IMR-90 (cell line): Measurements from ENCODE around the gene RGR. TPM values are rescaled to one million over a fixed set of nuclear protein-coding genes. Genes with fewer than 3 reads are reported as not detected.

Source experiments
- ATAC-seq: fragments of 200-7000 bp; cut with Tn5 transposase; 2 replicates; pipeline ENCODE4 v1.9.1; 2020; ENCODE audit warnings: low read depth, mild to moderate bottlenecking, moderate library complexity
- BruUV-seq: library from RNA; stranded (reverse); fragments of 400-500 nt; replicated peaks from 2 replicates; lab custom pipeline; 2021; lab: Mats Ljungman, UMichigan
- CTCF ChIA-PET: fragments of 300-600 bp; formaldehyde crosslinking; extraction: SDS; loops from one replicate; lab custom pipeline; 2021; ENCODE audit warnings: antibody characterized with exemption; lab: Yijun Ruan, JAX
- POLR2A ChIA-PET: fragments of 300-600 bp; sonication (Branson Sonifier 250); formaldehyde crosslinking; loops from one replicate; lab custom pipeline; 2022; ENCODE audit warnings: antibody characterized with exemption; ENCODE audit not compliant: unreplicated experiment; lab: Charles Lee
- DNase-seq: peaks from one replicate; pipeline ENCODE4 v3.0.0; 2013
- H2AFZ ChIP-seq: replicated peaks from 2 replicates; pipeline ENCODE3; 2013; ENCODE audit warnings: low read length, mild to moderate bottlenecking; ENCODE audit not compliant: poor library complexity
- H2AK5ac ChIP-seq: 2 replicates; pipeline ENCODE4 v1.6.1; 2013; ENCODE audit warnings: low read depth, low read length, inconsistent platforms
- H2AK9ac ChIP-seq: replicated peaks from 2 replicates; pipeline ENCODE3; 2013; ENCODE audit warnings: mild to moderate bottlenecking, low read depth, low read length, moderate library complexity; ENCODE audit not compliant: poor library complexity
- H2BK120ac ChIP-seq: 2 replicates; pipeline ENCODE4 v1.6.1; 2013; ENCODE audit warnings: low read depth, low read length, inconsistent platforms
- H2BK15ac ChIP-seq: 3 replicates; pipeline ENCODE4 v1.6.1; 2013; ENCODE audit warnings: low read depth, low read length, inconsistent platforms
- H2BK20ac ChIP-seq: 2 replicates; pipeline ENCODE4 v1.6.1; 2013; ENCODE audit warnings: low read depth, mild to moderate bottlenecking, inconsistent platforms, low read length, moderate library complexity
- H2BK5ac ChIP-seq: 2 replicates; pipeline ENCODE4 v1.6.1; 2013; ENCODE audit warnings: mild to moderate bottlenecking, low read depth, low read length, inconsistent platforms; ENCODE audit not compliant: poor library complexity, severe bottlenecking
- H3K14ac ChIP-seq: replicated peaks from 2 replicates; pipeline ENCODE4 v1.6.1; 2013; ENCODE audit warnings: low read depth, low read length, inconsistent platforms
- H3K18ac ChIP-seq: 2 replicates; pipeline ENCODE4 v1.6.1; 2013; ENCODE audit warnings: low read depth, low read length, control low read depth
- H3K23ac ChIP-seq: 2 replicates; pipeline ENCODE4 v1.6.1; 2013; ENCODE audit warnings: low read depth, low read length, inconsistent platforms
- H3K27ac ChIP-seq: 2 replicates; pipeline ENCODE4 v1.5.1; 2013; ENCODE audit warnings: mild to moderate bottlenecking, control low read depth, low read length; ENCODE audit not compliant: insufficient read depth
- H3K27me3 ChIP-seq: 2 replicates; pipeline ENCODE4 v1.6.1; 2013; ENCODE audit warnings: low read length; ENCODE audit not compliant: control insufficient read depth, insufficient read depth
- H3K36me3 ChIP-seq: 2 replicates; pipeline ENCODE4 v1.6.1; 2013; ENCODE audit warnings: low read length, mixed read lengths; ENCODE audit not compliant: control insufficient read depth, insufficient read depth
- H3K4ac ChIP-seq: 2 replicates; pipeline ENCODE4 v1.6.1; 2013; ENCODE audit warnings: low read depth, low read length, inconsistent platforms
- H3K4me1 ChIP-seq: 2 replicates; pipeline ENCODE4 v1.6.1; 2013; ENCODE audit warnings: low read length, mixed read lengths; ENCODE audit not compliant: control insufficient read depth, insufficient read depth
- H3K4me2 ChIP-seq: 2 replicates; pipeline ENCODE4 v1.6.1; 2013; ENCODE audit warnings: low read depth, mild to moderate bottlenecking, control low read depth, low read length, moderate library complexity
- H3K4me3 ChIP-seq: 2 replicates; pipeline ENCODE4 v1.5.1; 2013; ENCODE audit warnings: low read depth, mild to moderate bottlenecking, control low read depth, low read length, moderate library complexity; ENCODE audit not compliant: insufficient read depth
- H3K56ac ChIP-seq: 2 replicates; pipeline ENCODE4 v1.6.1; 2013; ENCODE audit warnings: low read length, inconsistent platforms; ENCODE audit not compliant: insufficient read depth; ENCODE audit errors: extremely low read depth
- H3K79me1 ChIP-seq, 2 experiments: 2 replicates each; pipeline ENCODE4 v1.6.1; 2013; ENCODE audit warnings: low read length in 2 of 2, inconsistent platforms in 1 of 2, low read depth in 1 of 2
- H3K9ac ChIP-seq: 2 replicates; pipeline ENCODE4 v1.6.1; 2013; ENCODE audit warnings: low read depth, low read length, control low read depth
- H3K9me1 ChIP-seq: 2 replicates; pipeline ENCODE4 v1.6.1; 2013; ENCODE audit warnings: low read length, inconsistent platforms; ENCODE audit not compliant: insufficient read depth
- H3K9me3 ChIP-seq: 2 replicates; pipeline ENCODE4 v1.6.1; 2013; ENCODE audit warnings: low read length; ENCODE audit not compliant: control insufficient read depth, insufficient read depth
- H4K20me1 ChIP-seq: 2 replicates; pipeline ENCODE4 v1.6.1; 2013; ENCODE audit warnings: low read length, inconsistent platforms; ENCODE audit not compliant: insufficient read depth
- H4K5ac ChIP-seq: 2 replicates; pipeline ENCODE4 v1.6.1; 2013; ENCODE audit warnings: mild to moderate bottlenecking, low read depth, low read length, control low read depth
- H4K8ac ChIP-seq, 2 experiments: 2 replicates each; pipeline ENCODE4 v1.6.1; 2013; ENCODE audit warnings: low read depth in 2 of 2, low read length in 2 of 2, control low read depth in 1 of 2, inconsistent platforms in 1 of 2
- H4K91ac ChIP-seq: 2 replicates; pipeline ENCODE4 v1.6.1; 2013; ENCODE audit warnings: low read depth, low read length, inconsistent platforms; ENCODE audit not compliant: insufficient read depth
- FOS ChIP-seq: fragments of 150-350 bp; IDR thresholded peaks from 2 replicates; pipeline ENCODE4 v1.6.1; 2016; ENCODE audit warnings: low read depth, low read length
- MAZ ChIP-seq: IDR thresholded peaks from 2 replicates; pipeline ENCODE4 v1.6.1; 2012; ENCODE audit warnings: low read depth, mild to moderate bottlenecking, low read length, improper control_type of control experiment, moderate library complexity, borderline replicate concordance
- MXI1 ChIP-seq: IDR thresholded peaks from 2 replicates; pipeline ENCODE4 v1.6.1; 2012; ENCODE audit warnings: low read depth, mild to moderate bottlenecking, low read length, moderate library complexity, borderline replicate concordance
- WGBS, 2 experiments: methylation state at CpG; one replicate each; pipeline versions ENCODE4 v1.1.5 to v1.1.7; 2013; ENCODE audit warnings: missing lambda C conversion rate in 2 of 2; ENCODE audit not compliant: insufficient read length in 1 of 2; ENCODE audit errors: extremely low coverage in 2 of 2; 5-methylcytosine and 5-hydroxymethylcytosine counted together
- dilution Hi-C: fragments of 300-500 bp; cut with HindIII; formaldehyde crosslinking; loops from one replicate; pipeline ENCODE4 v1.14.3; 2018; ENCODE audit warnings: low sequenced_read_pairs; ENCODE audit not compliant: unreplicated experiment
- in situ Hi-C: fragments of 300-500 bp; cut with MboI; formaldehyde crosslinking; loops from 3 replicates; pipeline ENCODE4 v1.14.3; 2019; ENCODE audit warnings: low sequenced_read_pairs, inconsistent platforms, mixed read lengths
- intact Hi-C: fragments of 100-400 bp; cut with micrococcal nuclease; formaldehyde crosslinking; loops from 2 replicates; pipeline ENCODE4 v1.10.0; 2022
- polyA plus RNA-seq, 3 experiments: library from polyadenylated mRNA; depleted of rRNA; stranded (reverse); fragments of >200 nt; gene quantifications; 2 replicates each; pipeline ENCODE4 v1.2.3, GENCODE V29; 2012; ENCODE audit warnings: low replicate concordance in 1 of 3
- total RNA-seq: library from RNA; depleted of rRNA; stranded (reverse); fragments of >200 nt; gene quantifications from 2 replicates; pipeline ENCODE4 v1.2.3, GENCODE V29; 2012

RGR gene
- total and polyA plus RNA-seq, 2 of the 4 experiments (the other 2 are of a cell fraction) = not detected

- TF ChIP-seq FOS = no peak
Observed at GRCh38 chr10:84257343-84258020, 12.6 kb downstream of the RGR start (continued).

GRCh38 chr10:84258034-84258695 lies 13.3 kb downstream of the RGR start:
- no peaks in the 10 kb centered on the region for H4K20me1 ChIP-seq
- H2BK20ac ChIP-seq = no peak overlapping the region
- H4K5ac ChIP-seq = no peak overlapping the region
- no CpG with 5 or more reads among the region's 7 CpGs for WGBS, 2 experiments
- H4K91ac ChIP-seq = no peak overlapping the region
- no peak overlapping the region for H2AK5ac ChIP-seq
- TF ChIP-seq MXI1 (no peak), MAZ (no peak)
- no peak overlapping the region for H4K8ac ChIP-seq
- no peak overlapping the region for H2BK120ac ChIP-seq
- no peak overlapping the region for H3K9ac ChIP-seq
- no peak overlapping the region for H3K4ac ChIP-seq
- dilution Hi-C loops (no loop called here), intact Hi-C loops (loop anchor here (10.0 kb wide), 1 partner anchor 113 kb away; no protein-coding TSS in a partner anchor), in situ Hi-C loops (no loop called here)
- H3K56ac ChIP-seq = no peak overlapping the region
- POLR2A ChIA-PET = no interaction called here
- no peaks in the 10 kb centered on the region for H3K9me3 ChIP-seq
- H3K27ac ChIP-seq = no peak overlapping the region
- no peak overlapping the region for H3K4me3 ChIP-seq
- no peaks in the 10 kb centered on the region; the same call in 1 of the 2 replicates for H3K9me1 ChIP-seq
- no peak overlapping the region for H3K4me2 ChIP-seq
- no TSS peak for BruUV-seq
- no peak for DNase-seq
- H3K79me1 ChIP-seq = no peaks in the 10 kb centered on the region
- H3K36me3 ChIP-seq = no peaks in the 10 kb centered on the region
- no peak overlapping the region for H3K14ac ChIP-seq
- H3K4me1 ChIP-seq = no peaks in the 10 kb centered on the region
- CTCF ChIA-PET = interaction anchor here (0.7 kb wide), 1 partner anchor 335 kb away, joined by 3 read pairs; no protein-coding TSS in a partner anchor
- no peak overlapping the region for H2BK15ac ChIP-seq
- H3K23ac ChIP-seq = no peak overlapping the region
- peaks cover 17% of the 10 kb centered on the region for H3K27me3 ChIP-seq
- no peak overlapping the region for H2AK9ac ChIP-seq
- no peak for ATAC-seq
- H3K18ac ChIP-seq = no peak overlapping the region
- H2AFZ ChIP-seq = no peak overlapping the region
- no peak overlapping the region for H2BK5ac ChIP-seq
